T-helper 1 cell treated with Interleukin-12 subunit alpha and Interleukin-12 subunit beta and Interleukin-4 antibody, amounts not matched to agents 30 μg/mL and 1 μg/mL, for 36 hours (primary cell): Measurements from ENCODE around the gene ACTN2.

Source experiments
- H3K27ac Mint-ChIP-seq: one replicate; pipeline ENCODE4 v1.8.0; 2021; ENCODE audit warnings: mild to moderate bottlenecking, mixed read lengths
- H3K27me3 Mint-ChIP-seq: one replicate; pipeline ENCODE4 v1.8.0; 2021; ENCODE audit warnings: low read depth, mixed read lengths
- H3K36me3 Mint-ChIP-seq: one replicate; pipeline ENCODE4 v1.8.0; 2021; ENCODE audit warnings: low read depth, mixed read lengths
- H3K4me1 Mint-ChIP-seq: one replicate; pipeline ENCODE4 v1.8.0; 2021; ENCODE audit warnings: low read depth, mixed read lengths
- H3K4me3 Mint-ChIP-seq: one replicate; pipeline ENCODE4 v1.8.0; 2021; ENCODE audit warnings: mild to moderate bottlenecking, moderate library complexity, mixed read lengths
- H3K9me3 Mint-ChIP-seq: one replicate; pipeline ENCODE4 v1.8.0; 2021; ENCODE audit warnings: mixed read lengths

Gene ACTN2

DNA sequence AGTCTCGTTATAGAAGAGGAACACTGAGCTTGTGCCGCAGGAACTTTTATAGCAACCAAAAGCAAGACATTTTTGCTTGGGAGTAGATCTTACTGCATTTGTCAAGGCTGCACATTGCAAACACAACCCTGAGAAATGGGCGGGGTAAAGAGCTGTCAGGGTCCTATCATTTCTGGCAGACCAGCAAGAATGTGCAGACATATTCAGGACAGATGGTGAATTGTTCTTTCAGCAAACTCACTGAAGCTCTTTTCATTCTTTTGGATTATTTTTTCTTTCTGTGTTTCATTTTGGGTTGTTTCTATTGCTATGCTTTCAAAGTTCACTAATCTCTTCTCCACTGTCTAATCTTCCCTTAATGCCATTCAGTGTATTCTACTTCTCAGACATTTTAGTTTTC is 5.1 kb upstream of the ACTN2 start:
- H3K4me1 Mint-ChIP-seq = peaks cover 5% of the 10 kb centered on the region
- no peaks in the 10 kb centered on the region for H3K9me3 Mint-ChIP-seq
- H3K36me3 Mint-ChIP-seq = peaks cover 1% of the 10 kb centered on the region
- no peak overlapping the region for H3K27ac Mint-ChIP-seq
- no peak overlapping the region for H3K4me3 Mint-ChIP-seq
- peaks cover 34% of the 10 kb centered on the region for H3K27me3 Mint-ChIP-seq

DNA sequence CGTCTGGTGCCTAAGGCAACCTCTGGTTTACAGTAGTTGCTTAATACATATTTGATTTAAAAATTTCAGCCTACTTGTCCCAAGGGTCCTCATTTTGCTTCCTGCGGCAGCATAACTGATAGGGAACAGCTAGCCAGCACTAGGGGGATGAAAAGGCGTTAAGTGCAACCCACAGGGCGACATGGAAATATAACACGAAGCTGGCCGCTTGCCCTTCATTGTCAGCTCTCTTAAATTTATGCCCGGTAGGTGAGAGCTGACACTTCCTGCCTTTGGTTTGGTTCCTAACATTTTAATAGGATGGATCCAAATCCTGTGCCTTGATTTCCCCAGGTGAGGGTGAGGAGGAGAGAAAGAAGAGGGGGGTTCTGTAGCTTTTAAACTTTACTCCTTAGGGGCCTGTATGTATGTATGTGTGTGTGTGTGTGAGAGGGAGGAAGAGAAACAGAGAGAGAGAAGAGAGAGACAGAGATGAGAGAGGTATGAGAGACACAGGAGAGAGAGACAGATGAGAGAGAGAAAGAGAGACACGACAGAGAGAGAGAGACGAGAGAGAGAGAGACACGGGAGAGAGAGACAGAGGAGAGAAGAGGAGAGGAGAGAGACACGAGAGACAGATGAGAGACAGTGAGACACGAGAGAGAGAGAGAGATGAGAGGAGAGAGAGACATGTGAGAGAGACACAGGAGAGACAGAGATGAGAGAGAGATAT is 938 bp upstream of the ACTN2 start:
- Mint-ChIP-seq H3K36me3 (peaks cover 1% of the 10 kb centered on the region), H3K4me3 (peak overlapping the region; percentile 80), H3K27me3 (peaks cover 48% of the 10 kb centered on the region), H3K9me3 (no peaks in the 10 kb centered on the region), H3K27ac (peak overlapping the region; percentile 7), H3K4me1 (peaks cover 9% of the 10 kb centered on the region)

DNA sequence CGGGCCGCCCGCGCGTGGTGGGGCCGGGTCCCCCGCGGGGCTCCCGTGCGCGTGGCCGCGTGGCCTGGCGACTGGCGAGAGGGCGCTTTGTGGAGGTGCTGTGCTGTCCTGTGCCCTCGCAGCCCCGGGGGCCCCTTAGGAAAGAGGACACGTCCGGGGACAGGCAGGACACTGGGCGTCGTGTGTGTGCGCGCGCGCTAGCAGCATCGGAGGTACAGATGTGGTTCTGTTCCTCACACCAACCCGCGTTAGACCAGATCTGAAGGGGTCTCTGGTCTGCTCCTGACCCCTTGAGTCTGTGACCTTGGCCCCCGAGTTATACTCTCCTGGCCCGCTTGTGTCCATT is 489 bp downstream of the ACTN2 start:
- H3K27me3 Mint-ChIP-seq = peaks cover 39% of the 10 kb centered on the region
- H3K4me1 Mint-ChIP-seq = peaks cover 9% of the 10 kb centered on the region
- H3K9me3 Mint-ChIP-seq = no peaks in the 10 kb centered on the region
- H3K27ac Mint-ChIP-seq = no peak overlapping the region
- peaks cover 1% of the 10 kb centered on the region for H3K36me3 Mint-ChIP-seq
- H3K4me3 Mint-ChIP-seq = peak overlapping the region; percentile 56

DNA sequence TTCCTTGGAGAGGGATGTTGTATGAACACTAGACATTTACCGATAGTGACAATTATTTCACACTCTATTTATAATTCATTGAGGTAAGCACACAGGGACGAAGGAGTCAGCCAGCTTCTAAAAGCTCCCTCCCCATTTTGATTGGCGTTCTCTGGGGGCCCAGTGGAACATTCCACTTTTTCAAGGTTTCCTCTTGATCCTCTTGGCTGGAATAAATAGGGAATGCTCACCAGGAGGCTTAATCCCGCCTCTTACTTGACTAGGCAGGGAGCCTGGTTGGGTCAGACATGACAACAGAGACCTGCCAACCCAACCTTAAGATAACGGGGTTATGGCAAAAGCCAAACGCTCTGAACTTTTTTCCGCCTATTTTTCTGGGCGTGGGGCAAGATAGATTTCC is 974 bp downstream of the ACTN2 start:
- H3K9me3 Mint-ChIP-seq = no peaks in the 10 kb centered on the region
- H3K4me1 Mint-ChIP-seq = peaks cover 9% of the 10 kb centered on the region
- peak overlapping the region; percentile 56 for H3K4me3 Mint-ChIP-seq
- H3K36me3 Mint-ChIP-seq = peaks cover 1% of the 10 kb centered on the region
- H3K27ac Mint-ChIP-seq = no peak overlapping the region
- peaks cover 42% of the 10 kb centered on the region for H3K27me3 Mint-ChIP-seq

DNA sequence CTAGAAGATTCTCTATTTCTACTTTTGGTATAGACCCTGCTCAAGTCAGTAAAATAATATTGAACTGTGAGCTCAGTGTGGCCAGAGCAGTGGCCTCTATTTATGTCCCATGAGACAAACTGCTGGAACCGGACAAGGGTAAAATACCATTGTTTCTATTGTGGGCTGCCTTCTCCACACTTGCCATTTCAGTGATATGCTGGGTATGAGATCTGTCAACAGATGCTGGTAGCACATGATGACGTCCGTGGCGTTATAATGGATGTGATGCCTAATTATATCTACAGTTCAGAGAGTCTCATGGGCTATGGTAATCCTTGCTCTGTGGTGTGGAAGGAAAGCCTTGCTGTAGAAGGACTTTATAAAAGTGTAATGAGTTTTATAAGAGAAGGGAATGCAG is 2.4 kb downstream of the ACTN2 start:
- Mint-ChIP-seq H3K4me3 (no peak overlapping the region), H3K9me3 (no peaks in the 10 kb centered on the region), H3K27ac (no peak overlapping the region), H3K36me3 (peaks cover 1% of the 10 kb centered on the region), H3K4me1 (peaks cover 9% of the 10 kb centered on the region), H3K27me3 (peaks cover 47% of the 10 kb centered on the region)

DNA sequence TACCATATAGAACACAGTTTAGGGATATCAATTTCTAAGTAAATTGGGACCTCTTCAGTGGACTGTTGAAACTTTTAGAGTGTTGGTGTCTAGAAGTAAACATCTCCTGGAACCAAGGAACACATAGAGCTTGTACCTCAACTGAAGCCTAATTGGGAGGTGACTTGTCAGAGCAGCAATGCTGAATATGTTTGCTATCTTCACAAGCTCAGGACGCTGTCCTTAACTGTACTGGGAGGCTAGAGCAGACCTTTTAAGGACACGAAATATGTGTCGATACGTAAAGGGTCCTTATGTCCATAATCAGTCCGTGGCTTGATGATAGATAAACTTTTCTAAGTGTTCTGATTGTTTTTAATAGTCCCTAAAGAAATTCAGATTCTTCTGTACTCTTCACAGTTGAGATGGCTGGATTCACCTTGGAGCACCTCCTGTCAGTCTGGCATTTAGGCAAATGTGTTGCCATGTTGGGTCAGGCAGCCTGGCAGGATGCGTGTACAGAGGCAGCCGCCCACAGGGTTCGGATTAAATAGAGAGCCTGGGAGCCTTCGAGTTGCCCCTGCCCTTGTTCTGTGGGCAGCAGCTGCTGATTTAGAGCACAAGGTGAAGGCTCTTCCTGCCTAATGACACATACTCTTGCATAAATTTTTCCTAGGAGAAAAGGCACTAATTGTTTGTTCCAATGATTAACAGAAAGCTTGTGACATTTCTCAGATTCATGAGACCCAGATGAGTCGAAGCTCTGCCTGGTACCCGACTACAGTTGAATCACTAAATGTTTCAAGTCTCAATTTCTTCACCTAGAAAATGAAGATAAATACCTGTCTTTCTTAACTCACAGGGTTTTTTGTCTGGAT is 3.6 kb downstream of the ACTN2 start:
- H3K9me3 Mint-ChIP-seq = no peaks in the 10 kb centered on the region
- peaks cover 1% of the 10 kb centered on the region for H3K36me3 Mint-ChIP-seq
- peaks cover 47% of the 10 kb centered on the region for H3K27me3 Mint-ChIP-seq

DNA sequence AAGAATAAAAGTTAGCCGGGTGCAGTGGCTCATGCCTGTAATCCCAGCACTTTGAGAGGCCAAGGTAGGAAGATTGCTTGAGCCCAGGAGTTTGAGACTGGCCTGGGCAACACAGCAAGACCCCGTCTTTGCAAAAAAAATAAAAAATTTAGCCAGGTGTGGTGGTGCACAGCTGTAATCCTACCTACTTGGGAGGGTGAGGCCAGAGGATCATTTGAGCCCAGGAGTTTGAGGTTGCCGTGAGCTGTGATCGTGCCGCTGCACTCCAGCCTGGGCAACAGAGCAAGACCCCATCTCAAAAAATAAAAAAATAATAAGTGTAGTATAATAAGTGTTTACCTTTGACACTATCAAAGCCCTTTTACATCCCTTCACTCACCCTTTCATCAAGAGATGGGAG is 5.0 kb downstream of the ACTN2 start:
- H3K27ac Mint-ChIP-seq = no peak overlapping the region
- no peak overlapping the region for H3K4me3 Mint-ChIP-seq
- peaks cover 4% of the 10 kb centered on the region for H3K4me1 Mint-ChIP-seq
- H3K9me3 Mint-ChIP-seq = no peaks in the 10 kb centered on the region
- H3K36me3 Mint-ChIP-seq = no peaks in the 10 kb centered on the region
- H3K27me3 Mint-ChIP-seq = peaks cover 37% of the 10 kb centered on the region

More for the DNA sequence above, 3.6 kb downstream of the ACTN2 start:
- no peak overlapping the region for H3K27ac Mint-ChIP-seq
- no peak overlapping the region for H3K4me3 Mint-ChIP-seq
- H3K4me1 Mint-ChIP-seq = peaks cover 9% of the 10 kb centered on the region

DNA sequence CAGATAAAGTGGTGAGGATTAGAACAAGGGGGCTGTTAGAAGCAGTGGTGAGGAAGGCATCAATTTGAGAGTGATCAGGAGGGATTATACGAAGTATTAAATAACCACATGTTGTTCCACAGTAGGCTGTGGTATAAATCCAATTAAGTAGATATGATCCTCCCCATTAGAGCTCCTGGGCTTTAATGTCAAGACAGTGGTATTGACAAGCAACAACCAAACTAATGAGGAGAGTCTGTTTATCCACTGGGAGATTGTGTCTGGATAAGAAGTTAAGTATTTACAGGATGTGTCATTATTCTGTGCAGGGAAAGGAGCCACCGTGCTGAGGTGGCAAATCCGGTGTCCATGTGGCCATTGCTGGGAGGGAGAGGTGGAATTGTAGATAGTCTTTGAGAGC is 5.8 kb downstream of the ACTN2 start:
- H3K9me3 Mint-ChIP-seq = no peaks in the 10 kb centered on the region
- no peaks in the 10 kb centered on the region for H3K36me3 Mint-ChIP-seq
- no peak overlapping the region for H3K4me3 Mint-ChIP-seq
- no peak overlapping the region for H3K27ac Mint-ChIP-seq
- H3K4me1 Mint-ChIP-seq = peaks cover 2% of the 10 kb centered on the region
- H3K27me3 Mint-ChIP-seq = peaks cover 33% of the 10 kb centered on the region

DNA sequence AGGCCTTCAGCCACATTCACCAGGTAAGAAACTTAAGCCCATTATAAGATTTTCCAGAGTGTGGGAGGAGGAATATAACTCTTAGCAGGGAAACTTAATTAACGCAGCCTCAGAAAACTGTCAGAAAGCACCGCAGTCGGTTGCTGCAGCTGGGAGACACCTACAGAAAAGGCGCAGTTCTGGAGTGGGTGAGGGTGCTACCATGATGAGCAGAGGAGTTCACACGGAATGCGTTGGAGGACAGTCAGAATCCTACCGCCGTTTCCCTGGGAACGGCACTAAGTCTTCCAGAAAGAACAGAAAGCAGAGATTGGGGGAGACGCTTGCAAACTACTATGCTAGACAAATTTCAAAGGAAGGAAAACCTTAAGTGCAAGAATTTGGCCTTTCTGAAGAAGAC is 6.4 kb downstream of the ACTN2 start:
- H3K27me3 Mint-ChIP-seq = peaks cover 27% of the 10 kb centered on the region
- H3K9me3 Mint-ChIP-seq = no peaks in the 10 kb centered on the region
- no peaks in the 10 kb centered on the region for H3K36me3 Mint-ChIP-seq
- H3K4me1 Mint-ChIP-seq = no peaks in the 10 kb centered on the region
- H3K27ac Mint-ChIP-seq = no peak overlapping the region
- H3K4me3 Mint-ChIP-seq = no peak overlapping the region

DNA sequence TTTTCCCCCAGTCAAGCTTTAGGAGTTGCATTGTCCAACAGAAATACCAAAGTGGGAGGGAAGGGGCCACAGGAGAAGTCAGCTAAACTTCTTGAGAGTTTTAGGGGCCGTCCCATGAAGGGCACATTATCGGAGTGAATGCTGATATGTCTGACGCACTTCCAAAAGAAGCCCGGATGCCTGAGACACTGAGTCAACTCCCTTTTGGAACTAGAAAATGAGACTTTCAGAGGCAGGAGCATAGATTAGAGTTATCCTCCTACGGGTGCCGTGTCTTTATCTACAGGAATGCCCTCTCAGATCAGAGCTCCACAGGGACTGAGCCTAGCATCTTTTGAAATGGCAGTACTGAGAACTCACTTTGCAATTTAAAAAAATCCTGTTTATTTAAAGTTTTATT is 13.1 kb downstream of the ACTN2 start:
- Mint-ChIP-seq H3K4me1 (no peaks in the 10 kb centered on the region), H3K9me3 (no peaks in the 10 kb centered on the region), H3K27me3 (peaks cover 14% of the 10 kb centered on the region), H3K27ac (no peak overlapping the region), H3K4me3 (no peak overlapping the region), H3K36me3 (no peaks in the 10 kb centered on the region)

DNA sequence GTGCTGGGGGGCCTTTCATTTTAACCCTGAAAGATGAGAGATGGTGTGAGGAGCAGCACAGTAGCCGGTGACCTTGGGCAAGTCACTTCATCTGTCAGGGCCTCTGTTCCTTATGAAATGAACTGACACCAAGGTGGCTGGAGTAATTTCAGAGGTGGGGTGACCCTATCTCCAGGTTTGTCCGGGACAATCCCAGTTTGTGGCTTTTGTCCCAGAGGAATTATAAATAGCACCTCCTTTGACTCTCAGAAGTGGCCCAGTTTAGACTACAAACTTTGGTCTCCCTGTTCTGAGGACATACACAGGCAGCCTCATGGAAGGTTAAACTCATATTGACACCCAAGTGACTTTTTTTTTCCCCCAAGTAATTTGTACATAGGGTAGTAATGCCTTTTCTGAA is 14.6 kb downstream of the ACTN2 start:
- no peaks in the 10 kb centered on the region for H3K36me3 Mint-ChIP-seq
- no peak overlapping the region for H3K27ac Mint-ChIP-seq
- H3K27me3 Mint-ChIP-seq = peaks cover 14% of the 10 kb centered on the region
- no peak overlapping the region for H3K4me3 Mint-ChIP-seq
- no peaks in the 10 kb centered on the region for H3K9me3 Mint-ChIP-seq
- no peaks in the 10 kb centered on the region for H3K4me1 Mint-ChIP-seq

DNA sequence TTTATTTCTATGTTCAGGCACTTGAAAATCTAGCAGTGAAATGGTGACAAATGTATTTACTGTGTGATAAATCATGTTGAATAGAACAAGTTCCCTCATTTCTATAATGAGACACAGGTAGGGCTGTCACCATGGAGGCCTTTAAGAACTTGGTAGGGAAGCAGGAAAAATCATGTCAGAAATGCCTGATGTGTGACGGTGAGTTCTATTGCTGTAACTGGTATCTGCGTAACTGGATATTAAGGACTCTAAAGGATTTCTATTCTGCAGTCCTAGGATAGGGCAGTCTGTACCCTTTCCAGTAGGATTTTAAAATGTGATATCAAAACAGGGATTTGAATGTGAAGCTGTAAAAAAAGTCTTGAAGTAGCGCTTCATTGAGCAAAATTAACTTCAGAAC is 15.5 kb downstream of the ACTN2 start:
- H3K4me3 Mint-ChIP-seq = no peak overlapping the region
- no peaks in the 10 kb centered on the region for H3K4me1 Mint-ChIP-seq
- H3K36me3 Mint-ChIP-seq = no peaks in the 10 kb centered on the region
- peaks cover 14% of the 10 kb centered on the region for H3K27me3 Mint-ChIP-seq
- H3K27ac Mint-ChIP-seq = no peak overlapping the region
- no peaks in the 10 kb centered on the region for H3K9me3 Mint-ChIP-seq

DNA sequence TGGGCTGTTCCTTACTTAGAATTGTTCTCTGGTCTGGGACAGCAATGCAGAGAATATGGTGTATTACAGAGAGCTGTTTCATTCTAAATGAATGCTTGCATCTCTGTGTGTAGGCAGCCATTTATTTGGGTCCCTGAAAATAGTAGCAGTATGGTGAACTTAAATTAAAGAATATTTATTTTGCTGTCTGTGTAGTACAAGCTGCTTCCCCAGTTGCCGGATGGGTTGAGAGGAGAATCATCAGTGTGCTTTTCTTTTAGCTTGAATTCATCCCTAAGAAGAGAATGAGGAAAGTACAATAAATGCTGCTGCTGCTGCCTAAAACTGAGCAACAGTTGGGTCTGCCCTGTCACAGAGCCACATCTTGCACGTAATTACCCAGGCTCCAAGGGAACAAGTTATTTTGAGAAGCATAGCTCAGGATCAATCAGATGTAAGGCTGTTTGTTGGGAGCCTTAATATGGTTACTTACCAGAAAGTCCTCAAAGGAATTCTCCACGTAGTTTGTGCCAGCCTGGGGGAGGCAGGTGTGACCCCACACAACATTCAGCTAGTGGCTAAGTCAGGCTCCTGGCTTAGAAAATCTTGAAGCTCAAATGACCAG is 16.6 kb downstream of the ACTN2 start:
- Mint-ChIP-seq H3K36me3 (no peaks in the 10 kb centered on the region), H3K9me3 (no peaks in the 10 kb centered on the region), H3K4me3 (no peak overlapping the region), H3K4me1 (no peaks in the 10 kb centered on the region), H3K27me3 (peaks cover 14% of the 10 kb centered on the region), H3K27ac (no peak overlapping the region)

DNA sequence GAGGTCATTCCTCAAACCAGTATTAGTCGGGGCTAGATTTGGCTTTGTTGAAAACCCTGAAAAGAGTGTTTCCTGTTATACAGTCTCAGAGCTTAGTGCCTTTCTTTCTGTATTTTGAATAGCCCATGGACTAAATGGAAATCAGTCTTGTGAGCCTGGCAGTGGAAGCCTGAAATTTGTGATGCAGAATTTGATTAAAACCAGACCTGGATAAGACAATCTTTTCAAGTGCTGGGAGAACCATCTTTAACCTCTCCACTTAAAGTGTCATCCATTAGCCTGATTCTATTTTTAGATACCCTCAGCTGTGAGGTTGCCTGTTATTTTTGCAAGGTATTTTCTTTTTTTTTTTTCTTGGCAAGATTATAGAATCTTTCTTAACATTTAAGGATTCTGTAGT is 19.5 kb downstream of the ACTN2 start:
- peaks cover 7% of the 10 kb centered on the region for H3K27me3 Mint-ChIP-seq
- no peak overlapping the region for H3K27ac Mint-ChIP-seq
- no peaks in the 10 kb centered on the region for H3K36me3 Mint-ChIP-seq
- no peaks in the 10 kb centered on the region for H3K9me3 Mint-ChIP-seq
- H3K4me1 Mint-ChIP-seq = no peaks in the 10 kb centered on the region
- H3K4me3 Mint-ChIP-seq = no peak overlapping the region

DNA sequence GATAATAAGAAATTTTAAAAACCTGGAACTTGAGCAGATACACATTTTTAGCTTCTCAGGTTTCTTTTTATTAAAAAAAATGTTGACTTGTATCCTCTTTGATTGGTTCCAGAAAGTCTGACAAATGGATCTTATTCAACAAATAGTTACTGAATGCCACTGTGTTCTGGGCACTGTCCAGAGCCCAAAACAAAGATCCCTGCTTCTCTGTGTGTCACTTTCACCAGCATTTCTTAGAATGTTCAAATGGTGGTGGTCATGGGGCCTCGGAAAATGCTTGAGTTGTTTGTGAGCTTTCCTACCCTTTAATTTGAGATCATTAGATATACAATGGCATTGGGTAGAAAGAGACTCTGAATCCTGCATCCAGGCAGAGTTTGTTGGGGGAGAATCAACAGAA is 19.9 kb downstream of the ACTN2 start:
- H3K27ac Mint-ChIP-seq = no peak overlapping the region
- no peaks in the 10 kb centered on the region for H3K4me1 Mint-ChIP-seq
- no peak overlapping the region for H3K4me3 Mint-ChIP-seq
- H3K36me3 Mint-ChIP-seq = no peaks in the 10 kb centered on the region
- H3K9me3 Mint-ChIP-seq = no peaks in the 10 kb centered on the region
- peaks cover 7% of the 10 kb centered on the region for H3K27me3 Mint-ChIP-seq
